Endothelial cell of umbilical vein (primary cell): Measurements from ENCODE around the gene COL20A1. TPM values are rescaled to one million over a fixed set of nuclear protein-coding genes. Genes with fewer than 3 reads are reported as not detected.

ENCODE experiments used
- BruUV-seq: library from RNA; stranded (reverse); fragments of 400-500 nt; replicated peaks from 2 replicates; lab custom pipeline; 2021; lab: Mats Ljungman, UMichigan
- CTCF ChIA-PET: fragments of 300-600, 350-600 bp; sonication (Branson Sonifier 250); formaldehyde crosslinking; loops from one replicate; lab custom pipeline; 2021; ENCODE audit warnings: antibody characterized with exemption, inconsistent platforms; lab: Charles Lee
- POLR2A ChIA-PET: fragments of 300-600, 350-600 bp; sonication (Branson Sonifier 250); formaldehyde crosslinking; loops from one replicate; lab custom pipeline; 2021; ENCODE audit warnings: antibody characterized with exemption, inconsistent platforms; lab: Charles Lee
- DNase-seq: peaks from one replicate; pipeline ENCODE4 v3.0.0-alpha.2; 2011; ENCODE audit warnings: low read depth, low spot score
- FAIRE-seq: peaks from 2 replicates; lab custom pipeline; 2011; peaks lifted over from hg19 to GRCh38; lab: Jason Lieb, UNC
- H2AFZ ChIP-seq: 2 replicates; pipeline ENCODE4 v1.6.0; 2012; ENCODE audit warnings: low read depth, low read length, control low read depth, inconsistent platforms
- H3K27ac ChIP-seq: 2 replicates; pipeline ENCODE4 v1.5.1; 2011; ENCODE audit warnings: low read depth, mild to moderate bottlenecking, control low read depth, low read length, moderate library complexity; ENCODE audit not compliant: insufficient read depth
- H3K27me3 ChIP-seq, 2 experiments: 2 replicates each; pipeline versions ENCODE4 v1.6.0 to v1.6.1; 2011; ENCODE audit warnings: low read length in 2 of 2, mixed read lengths in 1 of 2; ENCODE audit not compliant: control insufficient read depth in 2 of 2, insufficient read depth in 2 of 2
- H3K36me3 ChIP-seq, 2 experiments: 2 replicates in 1 of 2; 3 replicates in 1 of 2; pipeline ENCODE4 v1.5.1; 2011; ENCODE audit warnings: low read length in 2 of 2, mild to moderate bottlenecking in 1 of 2, moderate library complexity in 1 of 2; ENCODE audit not compliant: control insufficient read depth in 2 of 2, insufficient read depth in 2 of 2; ENCODE audit errors: extremely low read depth in 1 of 2
- H3K4me1 ChIP-seq: 3 replicates; pipeline ENCODE4 v1.5.1; 2011; ENCODE audit warnings: mild to moderate bottlenecking, low read length; ENCODE audit not compliant: control insufficient read depth, insufficient read depth; ENCODE audit errors: extremely low read depth
- H3K4me2 ChIP-seq: 2 replicates; pipeline ENCODE4 v1.6.1; 2011; ENCODE audit warnings: low read length, control low read depth, mixed read lengths; ENCODE audit not compliant: insufficient read depth
- H3K4me3 ChIP-seq, 3 experiments: fragments of 200-600 bp in 1 of 3; sonication (generic), shearing (Covaris generic) in 1 of 3; replicated peaks in 1 of 3; 2 replicates each; pipeline ENCODE4 v1.5.1; 2011 to 2016; ENCODE audit warnings: control low read depth in 3 of 3, low read length in 3 of 3, mild to moderate bottlenecking in 2 of 3, inconsistent platforms in 1 of 3, low read depth in 1 of 3, moderate library complexity in 1 of 3; ENCODE audit not compliant: insufficient read depth in 1 of 3
- H3K79me2 ChIP-seq: 2 replicates; pipeline ENCODE4 v1.6.0; 2012; ENCODE audit warnings: low read length, inconsistent platforms; ENCODE audit not compliant: control insufficient read depth, insufficient read depth
- H3K9ac ChIP-seq: replicated peaks from 2 replicates; pipeline ENCODE3; 2011; ENCODE audit warnings: low read length, control low read depth; ENCODE audit not compliant: insufficient read depth; ENCODE audit errors: extremely low read depth
- H3K9me1 ChIP-seq: replicated peaks from 3 replicates; pipeline ENCODE4 v1.6.0; 2011; ENCODE audit warnings: mild to moderate bottlenecking, low read length; ENCODE audit not compliant: control insufficient read depth, insufficient read depth; ENCODE audit errors: extremely low read depth
- H3K9me3 ChIP-seq: replicated peaks from 2 replicates; pipeline ENCODE4 v1.5.1; 2012; ENCODE audit warnings: low read length, inconsistent platforms; ENCODE audit not compliant: control insufficient read depth, insufficient read depth
- H4K20me1 ChIP-seq: replicated peaks from 2 replicates; pipeline ENCODE3; 2011; ENCODE audit warnings: mild to moderate bottlenecking, low read length; ENCODE audit not compliant: control insufficient read depth, insufficient read depth; ENCODE audit errors: extremely low read depth
- EZH2 ChIP-seq: IDR thresholded peaks from 2 replicates; pipeline ENCODE4 v1.6.1; 2012; ENCODE audit warnings: borderline replicate concordance, low read depth, mild to moderate bottlenecking, moderate library complexity, low read length, inconsistent platforms; ENCODE audit not compliant: severe bottlenecking
- FOS ChIP-seq: IDR thresholded peaks from 2 replicates; pipeline ENCODE4 v1.6.1; 2011; ENCODE audit warnings: mild to moderate bottlenecking, low read length, moderate library complexity, borderline replicate concordance; ENCODE audit not compliant: insufficient read depth
- GATA2 ChIP-seq: IDR thresholded peaks from 2 replicates; pipeline ENCODE4 v1.7.0; 2011; ENCODE audit warnings: low read depth, mild to moderate bottlenecking, moderate library complexity, mixed read lengths, low read length; ENCODE audit not compliant: insufficient read length, insufficient read depth
- JUN ChIP-seq: IDR thresholded peaks from 2 replicates; pipeline ENCODE4 v1.6.1; 2011; ENCODE audit warnings: borderline replicate concordance, low read depth; ENCODE audit not compliant: insufficient read length, insufficient read depth
- MYC ChIP-seq: IDR thresholded peaks from one replicate; pipeline ENCODE4 v1.6.1; 2011; ENCODE audit warnings: mild to moderate bottlenecking, low read depth, low read length
- POLR2A ChIP-seq: IDR thresholded peaks from 2 replicates; pipeline ENCODE4 v1.6.1; 2012; ENCODE audit warnings: low read depth, mild to moderate bottlenecking, control low read depth, low read length
- POLR2AphosphoS5 ChIP-seq: IDR thresholded peaks from 2 replicates; pipeline ENCODE4 v1.6.1; 2012; ENCODE audit warnings: low read depth, mild to moderate bottlenecking, control low read depth, low read length, moderate library complexity; ENCODE audit not compliant: insufficient read depth
- dilution Hi-C: fragments of 300-500 bp; cut with MboI; formaldehyde crosslinking; loops from one replicate; pipeline ENCODE4 v1.15.0; 2019; ENCODE audit warnings: low sequenced_read_pairs; ENCODE audit not compliant: extremely low pct_ligation_motif_present
- intact Hi-C: fragments of 100-400 bp; cut with micrococcal nuclease; formaldehyde crosslinking; loops from one replicate; pipeline ENCODE4 v1.10.0; 2022
- polyA plus RNA-seq, 4 experiments: library from polyadenylated mRNA; depleted of rRNA in 3 of 4; stranded (reverse) in 3 of 4; unstranded in 1 of 4; fragments of >200 nt; gene quantifications; 2 replicates each; pipeline versions ENCODE4 v1.2.1 to v1.2.3, GENCODE V29; 2011 to 2012; ENCODE audit warnings: missing spikeins in 1 of 4
- total RNA-seq: library from RNA; stranded (reverse); gene quantifications from 2 replicates; pipeline ENCODE4 v1.2.3, GENCODE V29; 2021
- TF ChIP-seq, protein P1 (sequence below): IDR thresholded peaks from 2 replicates; pipeline ENCODE4 v1.6.1; 2011; ENCODE audit not compliant: insufficient read depth, insufficient read length
- TF ChIP-seq, protein P2 (sequence below), 2 donors: IDR thresholded peaks; 1 replicate in 1 of 2; 2 replicates in 1 of 2; pipeline ENCODE4 v1.5.1; 2011; ENCODE audit warnings: low read length in 2 of 2, mild to moderate bottlenecking in 2 of 2, moderate library complexity in 2 of 2, control low read depth in 1 of 2, inconsistent platforms in 1 of 2, low read depth in 1 of 2; ENCODE audit not compliant: insufficient read depth in 1 of 2; ENCODE audit errors: extremely low read depth in 1 of 2

COL20A1 gene
- total and polyA plus RNA-seq, 2 donors (not counting 3 experiments of a cell fraction or from before 2014, with no cell fraction given): not detected

DNA sequence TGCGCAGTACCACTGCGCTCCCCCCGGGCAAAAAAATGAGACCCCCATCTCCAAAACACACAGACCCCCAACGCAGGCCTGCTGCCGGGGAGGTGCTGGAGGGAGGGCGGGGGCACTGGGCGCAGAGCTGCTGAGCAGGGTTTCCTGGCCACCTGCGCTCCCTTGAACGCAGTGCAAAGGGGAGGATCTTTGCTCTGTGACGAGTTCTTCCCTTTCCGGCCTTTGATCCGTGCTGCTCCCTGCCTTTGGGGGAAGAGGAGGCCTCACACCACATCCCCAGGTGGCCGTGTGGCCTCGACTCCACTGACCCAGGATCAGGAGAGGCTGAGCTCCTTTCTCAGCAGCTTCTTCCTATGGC, 8.9 kb upstream of the COL20A1 start:
- Histone ChIP-seq H3K79me2 (no peaks in the 10 kb centered on the region), H3K36me3 (peaks cover 7 to 49% of the 10 kb centered on the region in 2 experiments), H3K4me1 (no peaks in the 10 kb centered on the region), H3K4me3 (no peak overlapping the region), H2AFZ (no peak overlapping the region), H3K27me3 (no peaks in the 10 kb centered on the region), H3K9ac (no peak overlapping the region), H3K9me1 (no peaks in the 10 kb centered on the region), H3K4me2 (no peak overlapping the region), H3K27ac (no peak overlapping the region), H4K20me1 (no peaks in the 10 kb centered on the region), H3K9me3 (no peaks in the 10 kb centered on the region)
- dilution Hi-C loops (no loop called here), intact Hi-C loops (no loop called here)
- CTCF ChIA-PET: interaction anchor here (0.8 to 2.0 kb wide), 3 partner anchors 11 to 60 kb away, joined by 3 to 5 read pairs (median 4); partner anchors contain the start of gene ARFGAP1
- TF ChIP-seq EZH2 (no peak), POLR2AphosphoS5 (no peak), GATA2 (no peak), JUN (no peak), FOS (no peak), POLR2A (no peak), MYC (no peak)
- TF ChIP-seq, protein P1, sequence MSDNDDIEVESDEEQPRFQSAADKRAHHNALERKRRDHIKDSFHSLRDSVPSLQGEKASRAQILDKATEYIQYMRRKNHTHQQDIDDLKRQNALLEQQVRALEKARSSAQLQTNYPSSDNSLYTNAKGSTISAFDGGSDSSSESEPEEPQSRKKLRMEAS: no peak
- TF ChIP-seq, protein P2, sequence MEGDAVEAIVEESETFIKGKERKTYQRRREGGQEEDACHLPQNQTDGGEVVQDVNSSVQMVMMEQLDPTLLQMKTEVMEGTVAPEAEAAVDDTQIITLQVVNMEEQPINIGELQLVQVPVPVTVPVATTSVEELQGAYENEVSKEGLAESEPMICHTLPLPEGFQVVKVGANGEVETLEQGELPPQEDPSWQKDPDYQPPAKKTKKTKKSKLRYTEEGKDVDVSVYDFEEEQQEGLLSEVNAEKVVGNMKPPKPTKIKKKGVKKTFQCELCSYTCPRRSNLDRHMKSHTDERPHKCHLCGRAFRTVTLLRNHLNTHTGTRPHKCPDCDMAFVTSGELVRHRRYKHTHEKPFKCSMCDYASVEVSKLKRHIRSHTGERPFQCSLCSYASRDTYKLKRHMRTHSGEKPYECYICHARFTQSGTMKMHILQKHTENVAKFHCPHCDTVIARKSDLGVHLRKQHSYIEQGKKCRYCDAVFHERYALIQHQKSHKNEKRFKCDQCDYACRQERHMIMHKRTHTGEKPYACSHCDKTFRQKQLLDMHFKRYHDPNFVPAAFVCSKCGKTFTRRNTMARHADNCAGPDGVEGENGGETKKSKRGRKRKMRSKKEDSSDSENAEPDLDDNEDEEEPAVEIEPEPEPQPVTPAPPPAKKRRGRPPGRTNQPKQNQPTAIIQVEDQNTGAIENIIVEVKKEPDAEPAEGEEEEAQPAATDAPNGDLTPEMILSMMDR (IDR thresholded peaks at IDR 0.05; ENCODE audit: extremely low read depth in 1 of 2, insufficient read depth in 1 of 2, low read depth in 1 of 2, low read length in 2 of 2): no peak
- POLR2A ChIA-PET: interaction anchor here (0.8 kb wide), 1 partner anchor 12 kb away, joined by 3 read pairs; the partner anchor contains the start of gene ARFGAP1
- BruUV-seq: no TSS peak
- no peak for FAIRE-seq
- no peak for DNase-seq
